ENCODE data around the gene HOXB3.
"Not testable (repeated sequence)": the region's sequence is repeated elsewhere in the genome, so short reads cannot be mapped to it uniquely, and the experiment has no call there.

Gene HOXB3

DNA sequence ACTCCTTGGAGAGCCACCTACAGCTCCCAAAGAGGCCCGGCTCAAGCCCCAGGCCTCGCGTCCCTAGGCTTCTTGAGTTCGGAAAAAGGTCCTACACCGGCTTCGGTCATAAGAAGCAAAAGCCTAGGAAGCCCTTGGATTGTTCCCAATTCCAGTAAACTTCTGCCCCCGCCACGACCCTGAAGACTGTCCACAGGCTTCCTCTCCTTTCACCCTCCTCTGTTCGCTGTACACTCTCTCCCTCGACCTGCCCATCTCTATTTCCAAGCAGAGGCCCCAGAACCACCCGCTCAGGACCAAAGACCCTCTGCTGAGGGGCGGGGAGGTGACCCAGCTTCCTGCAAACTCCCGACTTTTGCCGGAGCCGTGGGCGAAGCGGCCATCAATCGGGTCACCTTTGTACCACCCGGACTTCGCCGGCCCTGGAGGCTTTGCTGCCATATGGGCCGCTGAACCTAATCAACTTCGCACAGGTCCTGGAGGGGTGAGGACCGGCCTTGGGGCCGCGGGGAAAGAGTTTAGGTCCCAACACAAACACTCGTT, 47.9 kb downstream of the HOXB3 start:
- no peak for DNase-seq

DNA sequence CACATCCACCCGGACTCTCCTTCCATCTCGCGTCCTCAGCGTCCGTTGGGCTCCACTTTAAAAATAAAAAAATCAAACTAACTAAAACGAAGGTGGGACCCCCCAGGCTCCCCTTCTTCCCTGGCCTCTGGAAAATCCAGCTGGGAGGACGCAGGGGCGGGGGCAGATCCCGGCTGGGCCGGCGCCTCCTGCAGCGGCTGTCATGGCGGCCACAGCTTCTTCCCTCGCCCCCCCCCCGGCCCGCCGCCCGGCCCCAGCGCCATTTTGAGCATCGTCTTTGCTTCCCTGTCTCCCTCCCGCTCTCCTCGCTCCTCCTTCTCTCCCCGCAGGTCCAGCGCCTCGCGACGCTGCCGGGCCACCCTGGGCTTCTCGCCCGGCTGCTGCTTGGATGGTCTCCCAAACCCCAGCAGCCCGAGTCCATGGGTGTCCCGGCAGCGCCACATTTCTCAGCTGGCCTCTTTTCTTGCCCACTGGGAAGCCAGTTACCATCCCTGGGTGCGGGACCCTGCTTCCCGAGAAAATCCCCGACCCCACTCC, 48.4 kb downstream of the HOXB3 start:
- DNase-seq, result no peak

DNA sequence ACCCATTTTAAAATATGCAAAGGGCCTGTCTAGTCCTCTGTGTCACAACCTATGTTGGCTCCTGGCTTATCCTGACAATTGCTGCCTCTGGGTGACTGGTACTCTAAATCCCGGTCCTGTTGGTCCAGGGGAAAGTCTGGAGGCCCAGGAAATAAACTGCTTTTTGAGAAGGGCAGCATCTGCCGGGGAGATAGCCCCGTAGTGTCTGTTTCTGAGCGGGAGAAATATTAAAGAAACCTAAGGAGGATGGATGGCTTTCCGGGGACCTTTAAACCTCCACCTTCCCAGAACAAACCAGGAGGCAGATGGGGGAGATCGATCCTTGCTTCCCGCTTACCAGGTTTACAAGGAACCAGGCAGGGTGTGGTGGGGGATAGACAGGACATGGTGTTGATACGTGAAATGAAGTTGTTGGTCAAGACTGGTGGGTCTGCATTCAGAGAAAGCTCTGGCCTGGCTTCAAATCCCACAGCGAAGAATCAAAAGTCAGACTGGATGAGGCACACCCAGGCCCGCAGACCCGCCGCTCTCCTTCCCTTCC, 48.9 kb downstream of the HOXB3 start:
- no peak for DNase-seq

DNA sequence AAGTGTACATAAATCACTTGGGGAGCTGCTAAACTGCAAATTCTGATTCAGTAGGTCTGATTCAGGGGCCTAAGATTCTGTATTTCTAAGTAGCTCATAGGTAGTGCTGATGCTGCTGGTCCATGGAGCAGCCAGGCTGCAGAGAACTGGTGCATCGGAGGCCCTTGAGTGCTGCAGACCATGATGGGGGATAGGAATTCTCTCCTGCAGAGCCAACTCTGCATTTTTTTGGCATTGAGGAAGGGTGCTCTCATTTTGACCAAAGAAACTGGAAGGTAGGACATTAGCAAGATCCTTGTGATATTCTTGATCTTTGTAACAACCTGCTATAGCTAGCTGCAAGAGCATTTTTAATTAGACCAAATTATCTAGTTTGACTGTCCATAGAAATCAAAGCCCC, 49.8 kb downstream of the HOXB3 start:
- DNase-seq, result no peak

DNA sequence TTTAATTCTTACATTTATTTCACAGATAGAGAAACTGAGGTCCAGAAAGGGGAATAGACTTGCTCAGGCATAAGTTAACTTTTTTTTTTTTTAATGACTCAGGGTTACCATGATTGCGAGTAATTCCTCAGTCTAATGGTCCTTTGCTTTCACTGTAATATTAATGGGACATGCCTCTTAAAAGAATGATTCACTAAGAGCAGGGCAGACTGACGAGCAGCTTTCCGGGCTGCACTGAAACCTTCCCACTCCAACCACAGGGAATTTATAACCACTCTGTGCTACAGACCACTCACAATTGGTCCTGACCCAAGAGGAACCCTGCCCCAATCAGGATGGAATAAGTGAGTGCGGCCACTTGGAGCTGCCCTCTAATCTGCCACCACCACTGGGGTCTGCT, 50.9 kb downstream of the HOXB3 start:
- no peak for DNase-seq

DNA sequence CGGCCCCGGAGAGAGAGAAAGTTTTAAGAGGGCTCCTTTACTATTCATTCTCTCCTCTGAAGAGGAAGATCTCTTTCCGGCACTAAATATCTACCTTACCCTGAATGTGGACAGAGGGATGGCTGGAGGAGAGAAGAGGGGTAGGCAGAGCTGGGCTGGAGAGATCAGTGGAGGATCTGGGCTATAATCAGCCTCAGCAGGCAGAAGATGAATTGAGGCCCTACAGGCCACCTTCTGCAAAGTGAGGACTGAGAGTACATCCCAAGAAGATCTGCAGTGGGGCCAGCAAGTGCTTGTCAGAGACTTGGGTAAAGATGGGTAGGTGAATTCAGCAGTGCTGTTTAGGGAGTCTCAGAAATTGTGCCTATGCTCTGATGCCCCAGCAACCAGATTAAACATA, 52.7 kb downstream of the HOXB3 start:
- DNase-seq, result no peak

DNA sequence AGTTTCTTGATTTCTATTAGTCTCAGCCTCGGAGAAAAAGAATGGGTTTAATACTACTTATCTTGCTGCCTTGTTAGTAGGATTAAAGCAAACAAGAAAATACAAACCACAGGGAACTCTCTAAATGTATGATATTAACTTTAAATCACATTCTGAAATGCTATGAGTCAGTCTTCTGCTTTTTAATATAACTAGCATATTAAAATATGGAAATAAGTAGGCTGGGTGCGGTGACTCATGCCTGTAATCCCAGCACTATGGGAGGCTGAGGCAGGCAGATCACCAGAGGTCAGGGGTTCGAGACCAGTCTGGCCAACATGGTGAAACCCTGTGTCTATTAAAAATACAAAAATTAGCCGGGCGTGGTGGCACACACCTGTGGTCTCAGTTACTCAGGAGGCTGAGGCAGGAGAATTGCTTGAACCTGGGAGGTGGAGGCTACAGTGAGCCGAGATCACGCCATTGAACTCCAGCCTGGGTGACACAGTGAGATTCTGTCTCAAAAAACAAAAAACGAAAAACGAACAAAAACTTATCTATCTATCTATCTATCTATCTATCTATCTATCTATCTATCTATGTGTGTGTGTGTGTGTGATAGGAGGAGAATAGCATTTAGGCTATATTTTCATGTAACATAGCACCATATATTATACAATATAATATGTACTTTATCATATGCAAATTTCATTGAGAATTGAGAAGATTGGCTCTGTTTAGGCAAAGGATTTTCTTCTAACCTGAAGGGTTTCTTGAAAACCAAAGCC, 54.1 kb downstream of the HOXB3 start:
- not testable (repeated sequence) for DNase-seq

DNA sequence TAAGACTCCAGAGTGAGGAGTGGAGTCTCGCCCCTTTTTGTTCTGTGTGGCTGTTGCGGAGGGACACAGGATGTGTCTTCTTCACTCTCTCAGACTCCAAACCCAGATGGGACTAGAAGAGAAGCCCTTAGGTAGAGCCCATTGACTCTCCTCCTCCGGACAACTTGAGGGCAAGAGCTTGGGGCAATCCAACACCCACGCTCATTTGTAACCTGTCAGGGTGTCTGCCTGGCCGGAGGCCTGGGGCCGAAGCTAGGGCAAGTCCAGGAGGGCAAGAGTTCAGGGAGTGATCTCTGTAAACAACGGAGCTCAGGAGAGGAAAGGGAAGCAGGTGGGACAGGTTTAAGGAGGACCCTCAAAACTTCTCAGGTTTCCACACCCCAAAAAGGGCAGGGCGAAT, 57.8 kb downstream of the HOXB3 start:
- no peak for DNase-seq

DNA sequence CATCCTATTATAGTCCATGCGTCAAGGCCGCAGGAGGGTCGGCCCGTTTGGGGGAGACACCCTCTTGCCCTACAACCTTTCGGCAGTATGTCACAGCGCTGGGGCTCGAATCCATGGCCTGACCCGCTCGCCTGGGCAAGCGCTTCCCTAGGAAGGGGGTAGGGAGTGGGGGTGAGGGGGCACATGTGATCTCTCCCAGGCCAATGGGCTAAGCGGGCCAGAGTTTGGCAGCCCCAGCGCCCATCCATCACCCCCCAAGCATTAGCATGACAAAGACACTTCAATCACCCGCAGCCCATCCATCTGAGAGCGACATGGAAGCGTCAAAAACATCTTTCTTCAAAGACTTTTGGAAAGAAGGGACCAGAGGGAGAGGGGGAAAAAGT, 59.2 kb downstream of the HOXB3 start, which contains the start of gene HOXB1:
TSS of gene HOXB1 (minus strand) at position 125 of the 386 bp plus-strand sequence. CDS start at position 18, 107 bp downstream.
- no peak for DNase-seq

DNA sequence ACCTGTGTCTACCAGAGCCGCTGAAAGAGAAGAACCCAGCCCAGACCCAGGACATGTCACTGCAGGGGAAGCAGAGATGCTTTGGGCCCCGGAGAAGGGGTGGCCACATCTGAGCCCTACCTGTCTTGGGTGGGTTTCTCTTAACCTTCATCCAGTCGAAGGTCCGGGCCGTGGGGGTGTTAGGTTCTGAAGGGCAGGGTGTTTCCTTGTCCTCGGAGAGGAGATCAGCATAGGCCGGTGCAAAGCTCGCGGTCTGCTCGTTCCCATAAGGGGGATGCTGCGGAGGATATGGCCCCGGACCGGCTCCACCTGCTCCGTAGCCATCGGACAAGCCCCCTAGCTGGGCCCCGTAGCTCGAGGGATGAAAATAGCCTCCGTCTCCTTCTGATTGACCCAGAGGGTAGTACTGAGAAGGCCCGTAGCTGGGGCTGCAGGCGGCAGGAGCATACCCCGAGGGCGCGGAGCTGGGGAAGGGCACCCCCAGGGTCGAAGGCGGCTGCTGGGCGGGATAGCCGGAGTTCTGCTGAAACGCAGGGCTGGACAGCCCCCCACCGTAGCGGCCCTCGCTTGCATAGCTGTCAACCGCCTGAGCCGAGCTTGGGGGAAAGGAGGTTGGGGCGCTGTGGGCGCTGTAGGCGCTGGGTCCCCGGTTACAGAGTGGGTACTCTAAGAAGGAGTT, 59.7 kb downstream of the HOXB3 start:
- no peak for DNase-seq

DNA sequence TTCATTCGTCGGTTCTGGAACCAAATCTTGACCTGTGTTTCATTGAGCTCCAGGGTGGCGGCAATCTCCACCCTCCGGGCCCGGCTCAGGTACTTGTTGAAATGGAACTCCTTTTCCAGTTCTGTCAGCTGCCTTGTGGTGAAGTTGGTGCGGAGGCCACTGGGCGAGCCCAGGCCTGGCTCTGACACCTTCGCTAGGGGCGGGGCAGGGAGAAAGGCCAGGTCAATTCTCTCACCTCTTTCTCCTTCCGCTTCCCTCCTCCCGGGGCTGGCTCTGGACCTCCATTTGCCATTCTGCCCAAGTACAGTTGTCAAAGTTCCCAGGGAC, 60.4 kb downstream of the HOXB3 start:
- no peak for DNase-seq

DNA sequence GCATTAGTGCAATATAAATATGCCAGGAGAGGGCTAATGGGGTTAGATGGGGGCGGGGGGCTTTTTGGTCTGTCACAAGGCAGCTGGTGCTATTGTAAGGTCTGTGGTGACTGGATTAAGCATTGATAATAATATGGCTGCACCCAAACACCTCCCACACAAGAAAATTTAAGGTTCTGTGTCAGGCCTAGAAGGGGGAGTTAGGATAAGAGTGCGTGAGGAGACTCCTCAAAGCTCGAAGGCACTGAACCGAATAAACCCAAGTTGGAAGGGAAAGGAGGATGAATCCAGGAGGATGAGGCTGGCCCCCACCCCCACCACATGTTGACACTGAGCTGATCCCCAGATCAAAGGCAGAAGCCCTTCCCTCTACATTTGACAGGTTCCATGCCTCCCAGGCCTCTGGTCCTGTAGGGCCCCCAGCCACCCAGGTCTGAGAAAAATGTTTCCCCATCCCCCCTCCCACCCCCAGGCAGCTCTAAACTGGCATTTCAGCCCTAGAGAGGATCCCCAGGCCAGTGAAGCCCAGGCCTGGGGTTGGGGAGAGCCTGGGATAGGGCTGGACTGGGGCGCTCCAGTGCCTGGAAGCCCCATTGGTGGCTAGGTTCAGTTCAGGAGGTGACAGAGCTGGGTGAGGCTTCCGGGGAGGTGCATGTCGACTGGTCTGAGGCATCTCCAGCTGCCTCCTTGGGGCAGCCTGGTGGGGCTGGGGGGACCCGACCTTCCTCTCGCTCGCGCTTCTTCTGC, 60.9 kb downstream of the HOXB3 start:
- DNase-seq, result no peak

DNA sequence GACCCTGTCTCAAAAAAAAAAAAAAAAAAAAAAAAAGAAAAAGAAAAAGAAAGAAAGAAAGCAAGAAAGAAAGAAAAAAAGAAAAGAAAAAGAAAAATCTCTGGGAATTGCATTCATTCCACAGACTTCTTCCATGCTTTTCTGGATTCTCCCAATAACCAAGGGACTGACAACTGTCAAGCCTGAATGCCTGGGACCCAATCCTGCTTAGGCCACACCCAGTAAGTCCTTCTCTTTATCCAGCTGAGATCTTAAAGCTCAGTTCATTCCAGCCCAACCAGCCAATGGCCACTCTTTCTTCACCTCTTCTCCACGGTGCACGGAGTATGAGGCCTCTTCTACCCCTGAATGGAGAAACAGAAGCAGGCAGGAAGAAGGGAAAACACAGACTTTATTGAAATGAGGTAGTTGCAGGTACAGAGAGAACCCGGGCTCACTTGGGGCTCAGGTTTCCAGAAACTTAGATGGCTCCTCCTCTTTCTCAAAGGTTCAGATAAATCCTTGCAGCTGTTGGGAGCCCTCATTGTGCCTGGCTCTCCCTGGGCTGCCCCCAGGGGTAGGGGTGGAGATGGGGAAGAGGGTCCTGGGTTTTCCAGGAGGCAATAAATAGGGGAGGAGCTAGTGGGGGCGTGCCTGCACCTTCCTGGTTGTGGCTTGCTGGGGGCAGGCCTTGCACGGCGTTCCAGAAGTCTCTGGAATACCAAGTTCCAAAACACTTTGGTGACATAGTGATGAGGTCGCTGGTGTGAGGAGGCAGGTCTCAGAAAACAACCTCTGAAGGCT, 61.7 kb downstream of the HOXB3 start:
- DNase-seq, result no peak

DNA sequence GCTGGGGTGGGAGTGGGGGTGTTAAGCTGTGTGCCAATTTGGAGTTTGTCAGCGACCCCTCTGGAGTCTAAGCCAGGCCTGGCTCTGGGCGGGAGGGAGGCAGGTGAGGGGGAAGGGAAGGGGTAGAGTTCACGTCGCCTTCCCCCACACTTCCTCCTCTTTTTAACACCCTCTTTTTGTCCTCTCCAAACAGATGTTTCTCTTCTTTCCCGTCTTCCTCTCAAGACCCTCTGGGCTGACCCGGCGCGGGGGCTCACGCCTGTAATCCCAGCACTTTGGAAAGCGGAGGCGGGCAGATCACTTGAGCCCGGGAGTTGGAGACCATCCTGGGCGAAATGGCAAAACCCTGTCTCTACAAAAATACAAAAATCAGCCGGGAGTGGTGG, 62.5 kb downstream of the HOXB3 start:
- no peak for DNase-seq

DNA sequence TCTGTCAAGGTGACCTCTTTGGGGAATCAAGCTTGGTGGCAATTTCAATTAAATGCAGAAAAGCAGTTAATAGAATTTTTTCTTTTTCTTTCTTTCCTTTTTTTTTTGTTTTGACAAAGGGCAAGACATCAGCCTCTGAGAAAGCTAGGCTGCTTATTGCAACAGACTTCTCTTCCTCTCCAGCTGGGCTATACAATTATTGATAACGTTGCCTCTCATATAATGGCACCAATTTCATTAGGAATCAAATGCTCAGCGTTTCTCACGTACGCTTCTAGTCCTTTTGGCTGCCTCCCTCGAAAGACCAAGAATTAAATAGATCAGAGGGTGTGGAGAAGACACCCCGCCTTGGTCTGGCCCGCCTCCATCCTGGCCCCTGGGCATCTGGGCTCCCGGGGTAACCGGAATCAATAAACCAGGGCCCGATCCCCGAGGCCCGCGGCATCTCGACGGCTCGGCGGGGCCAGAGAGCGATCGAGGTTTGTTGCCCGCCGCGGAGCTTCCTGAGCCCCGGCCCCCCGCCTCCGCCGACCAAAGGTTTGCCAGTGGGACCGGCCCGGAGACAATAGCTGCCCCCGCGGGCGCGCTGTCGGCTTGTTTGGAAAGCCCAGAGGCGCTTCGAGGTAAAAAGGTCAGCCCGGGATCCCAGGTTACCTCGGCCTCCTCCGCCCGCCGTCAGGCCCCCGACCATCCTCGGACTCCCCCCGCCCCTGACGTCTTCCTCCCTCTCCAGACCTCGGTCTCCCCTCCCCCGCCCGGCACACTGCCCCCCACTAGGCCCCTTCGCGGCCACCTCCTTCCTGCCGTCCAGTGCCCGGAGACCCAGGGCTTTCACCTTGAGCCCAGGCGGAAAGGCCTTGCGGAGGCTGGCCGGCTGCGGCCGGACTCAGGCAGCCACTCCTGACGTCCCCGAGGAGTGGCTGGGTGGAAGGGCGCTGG, 63.2 kb downstream of the HOXB3 start:
- no peak for DNase-seq

DNA sequence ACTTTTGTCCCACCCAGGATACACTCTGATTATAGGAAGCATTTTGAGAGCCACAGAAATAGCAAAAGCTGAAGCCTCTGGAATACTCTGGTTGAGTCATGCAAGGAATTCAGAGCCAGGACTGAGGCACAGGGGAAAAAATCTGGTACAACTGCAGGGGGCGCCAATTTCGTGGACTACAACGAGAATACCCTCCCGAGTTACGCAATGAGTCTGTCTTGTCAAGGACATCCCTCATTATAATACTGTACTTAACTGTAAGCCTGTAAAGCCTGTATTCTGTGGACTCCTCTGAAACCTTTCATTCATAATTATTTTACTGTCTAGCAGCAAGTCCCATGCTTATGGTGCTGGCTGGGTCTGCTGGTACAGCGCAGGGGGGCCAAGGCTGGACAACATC, 67.0 kb downstream of the HOXB3 start:
- DNase-seq, result no peak

DNA sequence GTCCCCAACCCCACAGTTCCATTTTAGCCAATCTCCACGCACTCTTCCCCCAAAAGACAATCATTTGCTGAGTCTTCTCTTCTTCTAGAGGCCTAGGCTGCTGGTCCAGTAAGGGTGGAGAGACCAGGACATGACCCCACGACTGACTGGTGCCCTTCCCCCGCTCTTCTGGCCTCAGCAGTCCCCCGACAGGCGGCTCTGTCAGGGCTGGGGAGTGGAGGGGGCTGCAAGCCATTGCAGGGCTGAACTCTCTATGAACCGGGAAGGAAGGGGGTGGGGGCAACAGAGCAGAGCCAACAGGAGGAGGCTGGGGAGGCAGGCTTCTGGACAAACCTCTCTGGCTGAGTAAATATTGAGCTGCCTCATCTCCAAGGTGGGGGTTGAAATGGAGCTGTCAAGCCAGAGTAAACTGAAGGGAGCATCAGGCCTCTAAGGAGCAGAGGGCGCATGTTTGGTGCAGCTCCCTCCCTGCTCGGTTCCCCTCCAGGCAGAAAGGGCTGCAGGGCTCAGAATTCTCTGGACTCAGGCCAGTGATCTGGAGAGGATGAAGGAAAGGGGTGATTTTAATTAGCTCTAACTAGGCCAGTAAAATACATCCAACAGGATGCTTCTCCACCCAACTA, 67.9 kb downstream of the HOXB3 start:
- DNase-seq, result no peak

DNA sequence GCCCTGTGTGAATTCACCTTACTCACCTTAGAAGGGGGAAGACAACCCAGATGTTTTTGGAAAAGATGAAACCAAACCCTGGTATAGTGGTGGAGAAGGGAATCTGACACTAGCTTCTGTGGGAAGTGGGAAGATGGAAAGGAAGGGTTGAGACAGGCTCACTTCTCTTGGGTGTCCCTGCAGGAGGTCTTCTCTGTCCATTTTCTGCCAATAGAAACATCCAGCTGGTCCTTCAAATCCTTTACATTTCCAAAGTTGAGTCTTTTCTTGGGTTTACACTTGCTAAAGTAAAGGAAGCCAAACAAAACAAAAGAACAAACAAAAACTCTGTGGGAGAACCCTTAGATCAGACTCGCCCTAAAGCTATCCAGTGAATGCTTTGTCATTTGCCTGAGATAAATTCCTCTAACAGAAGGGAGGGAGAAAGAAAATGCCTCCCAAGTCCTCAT, 69.4 kb downstream of the HOXB3 start:
- DNase-seq, result no peak

DNA sequence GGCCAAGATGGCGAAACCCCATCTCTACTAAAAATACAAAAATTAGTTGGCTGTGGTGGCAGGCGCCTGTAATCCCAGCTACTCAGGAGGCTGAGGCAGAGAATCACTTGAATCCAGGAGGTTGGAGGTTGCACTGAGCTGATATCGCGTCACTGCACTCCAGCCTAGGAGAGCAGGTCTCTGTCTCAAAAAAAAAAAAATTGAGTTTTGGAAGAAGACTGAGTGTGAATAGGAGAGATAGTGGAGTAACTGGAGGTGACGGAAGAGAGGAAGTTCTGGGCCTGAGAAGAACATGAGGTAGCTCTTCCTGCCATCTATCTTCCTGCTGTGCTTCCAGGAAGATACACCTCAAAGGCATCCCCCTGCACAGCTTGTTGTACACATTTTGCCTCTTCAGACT, 70.6 kb downstream of the HOXB3 start:
- no peak for DNase-seq

DNA sequence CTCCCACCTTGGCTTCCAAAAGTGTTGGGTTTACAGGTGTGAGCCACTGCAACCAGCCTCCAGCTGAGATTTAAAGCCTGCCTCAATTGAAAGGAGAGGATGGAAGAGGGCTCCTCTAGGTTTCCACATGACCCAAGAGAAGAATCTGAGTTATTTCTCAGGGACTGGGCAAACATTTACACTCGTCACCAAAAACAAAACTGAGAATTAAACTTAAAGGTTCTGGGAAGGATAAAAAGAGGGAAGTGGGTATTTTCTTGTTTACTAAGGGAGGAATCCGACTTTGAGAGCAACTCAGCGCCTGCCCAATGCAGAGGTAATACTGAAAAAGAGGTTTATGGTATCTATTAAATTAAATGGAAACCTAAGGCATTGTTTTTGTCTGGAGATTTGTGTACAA, 72.6 kb downstream of the HOXB3 start:
- DNase-seq, result no peak
